HG03575 (cell line): ENCODE data around the gene IQSEC2.

Experiments used
- ATAC-seq: cut with Tn5 transposase; IDR thresholded peaks from one replicate; pipeline ENCODE4 v1.9.1; 2021; ENCODE audit not compliant: unreplicated experiment, insufficient number of reproducible peaks, low FRiP score; ENCODE audit errors: extremely low read depth

The IQSEC2 gene

DNA sequence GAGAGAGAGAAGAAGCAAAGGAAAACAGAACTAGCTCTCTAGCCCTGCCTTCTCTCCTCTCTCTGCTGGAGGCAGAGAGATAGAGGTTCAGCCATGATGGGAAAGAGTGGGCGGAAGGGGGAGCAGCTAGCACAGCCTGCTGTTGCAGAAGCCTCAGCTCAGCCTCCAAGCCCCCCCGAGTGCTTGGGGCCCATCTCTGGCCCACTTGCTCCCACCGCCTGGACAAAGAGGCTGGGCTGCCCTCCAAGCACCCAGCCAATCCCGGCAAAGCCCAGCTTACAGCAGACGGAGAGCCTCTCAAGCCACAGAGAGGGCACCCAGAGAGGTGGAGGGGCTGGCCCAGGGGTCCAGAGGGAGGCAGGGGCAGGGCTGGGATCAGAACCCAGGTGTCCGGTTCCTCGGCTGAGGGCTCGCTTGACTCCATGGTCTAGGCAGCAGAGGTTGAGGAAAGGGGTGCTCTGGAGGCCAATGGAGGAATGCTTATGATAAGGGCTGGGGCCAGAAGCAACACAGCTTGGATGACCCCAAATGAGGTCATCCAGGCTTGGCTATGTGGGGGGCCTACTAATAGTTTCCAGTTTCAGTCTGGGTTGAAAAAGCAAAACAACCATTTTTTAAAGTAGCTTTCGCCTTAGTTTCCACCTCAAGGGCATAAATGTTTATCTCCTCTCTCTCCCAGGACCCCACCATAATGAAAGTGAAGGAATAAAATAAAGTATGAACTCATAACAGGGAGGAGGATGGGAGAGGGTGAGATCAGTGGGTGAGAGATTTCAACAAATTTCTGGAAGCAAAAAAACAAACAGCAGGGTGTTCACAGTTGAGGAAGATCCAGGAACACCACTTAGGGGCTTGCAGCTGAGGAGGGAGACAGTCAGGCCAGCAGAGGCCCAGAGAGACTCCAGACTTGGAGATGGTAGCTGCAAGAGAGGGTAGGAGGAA is 24.9 kb upstream of the IQSEC2 start:
- ATAC-seq = no peak

DNA sequence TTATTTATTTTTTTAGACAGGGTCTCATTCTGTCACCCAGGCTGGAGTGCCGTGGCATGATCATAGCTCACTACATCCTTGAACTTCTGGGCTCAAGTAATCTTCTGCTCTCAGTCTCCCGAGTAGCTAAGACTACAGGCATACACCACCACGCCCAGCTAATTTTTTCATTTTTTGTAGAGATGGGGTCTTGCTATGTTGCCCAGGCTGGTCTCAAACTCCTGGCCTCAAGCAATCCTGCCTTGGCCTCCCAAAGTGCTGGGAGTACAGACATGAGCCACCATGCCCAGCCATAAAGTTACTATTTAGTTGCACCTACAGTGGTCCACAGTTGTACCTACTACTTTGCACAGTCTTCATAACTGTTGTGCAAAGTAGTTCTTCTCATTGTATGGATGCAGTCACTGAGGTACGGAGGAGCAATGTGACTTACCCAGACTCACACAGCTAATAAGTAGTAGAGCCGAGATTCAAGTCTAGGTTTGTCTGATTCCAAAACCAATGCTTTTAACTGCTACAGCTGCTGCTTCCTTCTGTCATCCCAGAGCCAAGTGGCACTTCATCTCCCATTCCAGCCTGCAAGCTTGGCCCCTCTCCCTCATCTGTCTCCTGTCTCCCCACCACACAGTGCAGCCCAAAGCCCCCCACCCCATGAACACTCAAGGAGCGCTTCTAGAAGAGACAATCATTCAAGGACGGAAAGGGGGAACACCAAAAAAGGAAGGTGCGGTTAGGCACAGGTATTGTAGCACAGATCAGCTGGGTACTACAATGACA is 24.0 kb upstream of the IQSEC2 start:
- no peak for ATAC-seq

DNA sequence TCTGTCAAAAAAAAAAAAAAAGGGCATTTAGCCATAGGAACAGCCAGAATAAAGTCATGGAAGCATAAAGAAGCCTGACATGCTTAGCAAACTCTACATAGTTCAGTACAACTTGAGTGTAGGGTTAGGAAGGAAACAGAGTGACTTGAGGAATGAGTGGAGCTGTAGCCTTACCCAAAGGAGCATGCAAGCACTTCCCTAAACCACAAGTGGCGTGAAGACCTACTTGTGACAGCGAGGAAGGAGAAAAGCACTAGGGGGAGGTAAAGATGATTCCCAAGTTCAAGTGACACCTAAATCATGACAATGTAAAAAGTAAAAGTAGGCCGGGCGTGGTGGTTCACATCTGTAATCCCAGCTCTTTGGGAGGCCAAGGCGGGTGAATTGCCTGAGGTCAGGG is 21.8 kb upstream of the IQSEC2 start:
- ATAC-seq = no peak

DNA sequence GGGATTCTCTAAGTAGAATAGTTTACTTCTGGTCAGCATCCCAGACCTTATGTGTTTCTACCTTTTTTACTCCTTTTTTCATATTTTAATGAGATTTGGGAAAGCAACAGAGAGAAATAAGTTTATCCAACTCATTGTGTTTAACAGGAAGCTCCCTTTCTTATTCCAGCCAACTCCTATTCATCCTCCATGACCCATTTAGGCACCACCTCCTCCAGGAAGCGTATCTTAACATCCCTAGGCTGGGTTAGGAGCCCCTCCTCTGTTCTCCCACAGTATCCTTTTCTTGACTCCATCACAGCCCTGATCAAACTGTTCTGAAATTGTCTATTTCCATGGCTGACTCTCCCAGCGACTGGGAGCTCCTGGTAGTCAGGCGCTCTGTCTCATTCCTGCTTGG is 18.8 kb upstream of the IQSEC2 start:
- no peak for ATAC-seq

DNA sequence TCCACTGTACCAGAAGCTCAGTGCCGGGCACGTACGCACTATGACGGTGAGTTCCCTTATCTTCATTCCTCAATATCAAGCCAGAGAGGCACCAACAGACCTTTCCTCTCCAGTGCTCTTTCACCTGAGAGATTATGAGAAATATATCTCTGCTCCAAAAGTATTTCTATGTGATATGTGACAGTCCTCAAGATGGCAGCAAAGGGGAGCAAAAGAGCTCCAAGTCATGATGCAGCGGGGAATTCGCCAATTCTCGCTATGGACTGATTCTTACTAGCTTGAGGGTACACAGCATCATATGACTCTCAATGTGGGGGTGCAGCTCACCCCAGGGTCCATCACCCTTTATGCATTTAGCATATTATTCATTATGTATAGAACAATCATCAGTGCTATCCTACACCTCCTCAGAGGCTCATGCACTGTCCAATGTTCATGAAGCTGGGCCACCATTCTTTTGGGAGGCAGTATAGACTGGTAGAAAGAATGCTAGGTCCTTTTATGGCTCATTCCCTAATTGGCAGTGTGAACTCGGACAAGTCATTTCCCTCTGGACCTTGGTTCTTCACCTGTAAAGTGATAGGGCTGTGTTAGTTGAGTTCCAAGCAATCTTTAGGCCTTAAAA is 12.8 kb upstream of the IQSEC2 start:
- ATAC-seq = no peak

DNA sequence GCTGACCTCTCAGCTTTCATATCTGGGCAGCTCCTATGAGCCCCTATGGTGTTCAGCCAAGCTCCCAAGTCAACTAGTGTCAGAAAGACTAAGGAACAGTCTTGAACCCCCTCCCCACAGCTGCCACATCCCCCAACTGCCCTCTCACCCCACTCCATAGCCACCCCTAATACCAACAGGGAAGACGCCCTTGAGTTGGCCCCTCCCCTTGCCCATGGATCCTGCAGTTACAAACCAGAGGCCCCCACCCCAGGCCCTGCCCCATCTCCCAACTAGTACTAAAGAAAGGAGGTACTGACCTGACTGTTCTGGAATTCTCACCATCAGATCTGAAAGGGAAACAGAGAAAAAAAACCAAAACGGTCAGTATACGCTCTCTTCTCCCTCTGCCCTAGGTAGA is 10.2 kb upstream of the IQSEC2 start:
- ATAC-seq = no peak

DNA sequence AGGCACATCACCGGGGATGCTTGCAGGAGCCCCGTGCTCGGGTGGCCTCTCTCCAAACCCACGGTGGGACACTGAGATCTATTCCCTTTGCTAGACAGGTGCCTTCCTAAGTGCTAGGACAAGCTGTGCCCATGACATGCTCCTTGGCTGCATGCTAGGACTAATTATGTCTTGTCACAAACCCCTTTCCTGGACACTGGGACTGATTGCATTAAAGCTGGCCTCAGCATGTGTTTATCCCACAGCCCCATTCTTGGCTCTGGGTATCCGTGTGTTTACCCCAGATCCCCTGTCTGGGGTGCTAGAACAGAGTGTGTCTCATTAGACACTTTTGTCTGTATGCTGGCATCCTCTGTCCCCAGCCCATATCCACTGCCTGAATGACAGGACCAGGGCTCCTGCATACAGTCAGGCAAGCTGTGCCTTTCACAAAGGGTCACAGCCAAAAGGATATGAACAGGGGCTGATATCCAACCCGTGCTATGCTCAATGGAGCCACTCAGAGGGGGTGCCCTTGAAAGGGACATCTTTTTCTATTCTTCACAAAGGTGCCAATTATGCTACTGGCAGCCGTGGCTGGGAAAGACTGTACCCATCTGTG is 9.2 kb upstream of the IQSEC2 start:
- no peak for ATAC-seq

DNA sequence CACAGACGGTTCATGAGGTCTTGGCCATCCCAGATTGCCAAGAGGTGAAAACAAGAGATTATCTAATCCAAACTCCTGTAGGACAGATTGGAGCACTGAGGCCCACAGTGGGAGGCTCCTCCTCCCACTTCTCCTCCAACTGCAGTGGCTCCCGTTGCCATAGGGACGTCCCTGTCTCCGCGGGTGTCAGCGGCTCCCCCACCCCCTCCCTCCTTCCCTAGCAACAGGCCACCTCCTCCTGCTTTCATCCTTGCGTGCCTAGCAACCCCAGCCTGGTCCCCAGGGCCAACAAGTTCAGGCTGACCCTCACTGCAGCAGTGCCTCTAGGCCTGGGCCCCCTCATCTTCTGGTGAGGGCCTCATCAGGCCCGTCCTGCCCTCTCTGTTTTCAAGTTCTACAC is 6.8 kb upstream of the IQSEC2 start:
- ATAC-seq = no peak

DNA sequence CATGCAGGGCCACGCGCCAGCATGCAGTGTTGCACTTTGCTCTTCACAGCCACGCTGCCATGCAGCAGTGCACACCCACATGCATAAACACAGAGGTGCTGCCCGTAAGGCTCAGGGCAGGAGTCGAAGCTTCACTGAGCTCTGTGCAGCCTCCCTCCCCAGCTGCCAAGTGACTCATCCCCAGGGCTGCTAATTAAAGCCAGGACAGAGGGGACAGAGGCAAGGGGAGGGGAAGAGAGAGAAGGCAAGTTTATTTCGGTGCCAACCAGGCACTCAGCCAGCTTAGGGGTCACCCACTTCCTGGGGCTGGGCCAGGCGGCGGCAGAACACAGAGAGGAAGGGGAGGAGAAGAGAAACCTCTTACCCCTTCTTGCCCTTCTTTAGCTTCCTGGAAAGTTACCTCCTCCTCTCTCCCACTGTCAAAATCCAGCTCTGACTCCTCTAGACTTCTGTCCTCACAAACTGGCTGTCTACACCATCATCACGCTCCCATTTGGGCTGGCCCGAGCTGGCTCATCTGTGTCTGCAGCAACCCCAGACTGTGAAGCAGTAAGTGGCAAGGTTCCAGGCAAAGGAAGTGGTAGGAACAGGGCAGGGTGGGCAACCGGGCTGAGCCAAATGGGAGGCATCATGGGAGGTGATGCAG is 6.2 kb upstream of the IQSEC2 start:
- no peak for ATAC-seq

DNA sequence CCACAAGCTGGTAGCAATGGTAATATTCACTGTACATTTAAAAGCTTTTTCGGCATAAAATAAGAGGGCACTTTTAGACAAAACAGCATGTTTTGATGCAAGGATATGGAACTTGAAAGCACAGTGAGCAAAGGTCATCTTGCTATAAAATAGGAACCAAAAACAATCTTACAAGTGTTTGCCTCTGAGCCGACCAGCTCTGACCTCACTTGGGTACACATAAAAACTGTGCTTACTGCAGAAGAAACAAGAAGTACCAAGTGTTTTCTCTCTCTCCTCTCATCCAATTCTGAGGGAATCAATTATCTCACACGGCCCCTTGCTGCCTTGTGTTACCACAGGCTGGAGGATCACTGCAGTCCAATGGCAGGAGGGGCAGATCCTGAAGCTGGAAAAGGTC is 4.8 kb upstream of the IQSEC2 start:
- no peak for ATAC-seq

DNA sequence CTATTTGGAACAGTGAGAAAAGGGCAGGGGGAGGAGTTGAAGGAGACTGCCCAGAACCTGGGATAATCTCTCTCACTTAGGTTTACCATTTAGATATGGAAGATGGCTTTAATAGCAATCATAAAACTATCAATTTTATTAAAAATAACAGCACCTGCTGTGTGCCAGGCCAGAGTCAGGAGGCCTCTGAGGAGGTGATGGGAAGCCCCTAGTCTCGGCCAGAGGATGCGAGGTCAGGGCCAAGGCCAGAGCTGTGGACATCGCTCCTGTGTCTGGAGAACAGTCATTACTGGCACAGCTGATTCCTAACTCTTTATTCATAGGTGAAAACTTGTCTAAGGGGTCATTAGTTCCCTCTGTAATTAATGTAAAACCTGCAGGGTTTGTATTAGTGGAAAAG is 4.2 kb upstream of the IQSEC2 start:
- ATAC-seq = no peak

DNA sequence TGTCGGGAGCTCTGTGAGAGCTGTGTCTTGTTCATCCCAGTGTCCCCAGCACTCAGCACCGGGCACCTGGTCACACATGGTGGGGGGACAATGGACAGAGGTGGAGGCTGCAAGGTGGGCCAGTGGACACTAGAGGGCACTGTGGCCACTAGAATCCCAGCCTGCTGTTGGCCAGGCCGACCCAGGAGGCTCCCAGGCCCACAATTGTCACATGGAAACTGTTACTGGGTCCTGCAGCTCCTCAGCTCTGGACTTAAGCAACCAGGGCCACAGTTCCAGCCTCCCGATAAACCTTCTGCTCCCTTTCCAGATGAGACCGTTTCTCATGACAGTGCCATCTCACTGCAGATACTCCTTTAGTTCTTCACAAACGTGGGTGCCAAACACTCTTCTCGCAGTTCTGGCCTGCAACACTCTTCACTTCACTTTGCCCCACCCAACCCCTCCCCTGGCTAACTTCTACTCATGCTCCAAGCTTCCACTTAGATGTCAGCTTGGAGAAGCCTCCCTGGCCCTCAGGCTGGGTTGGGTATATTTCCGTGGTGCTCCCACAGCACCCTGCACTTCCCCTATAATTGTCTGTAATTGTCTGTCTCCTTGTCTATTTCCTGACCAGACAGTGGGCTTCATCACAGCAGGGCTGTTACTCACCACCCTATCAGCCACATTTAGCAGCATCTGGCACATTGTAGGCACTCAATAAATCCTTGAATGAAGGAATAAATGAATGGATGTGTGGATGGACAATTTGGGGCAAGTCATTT is 3.5 kb upstream of the IQSEC2 start:
- ATAC-seq = no peak

DNA sequence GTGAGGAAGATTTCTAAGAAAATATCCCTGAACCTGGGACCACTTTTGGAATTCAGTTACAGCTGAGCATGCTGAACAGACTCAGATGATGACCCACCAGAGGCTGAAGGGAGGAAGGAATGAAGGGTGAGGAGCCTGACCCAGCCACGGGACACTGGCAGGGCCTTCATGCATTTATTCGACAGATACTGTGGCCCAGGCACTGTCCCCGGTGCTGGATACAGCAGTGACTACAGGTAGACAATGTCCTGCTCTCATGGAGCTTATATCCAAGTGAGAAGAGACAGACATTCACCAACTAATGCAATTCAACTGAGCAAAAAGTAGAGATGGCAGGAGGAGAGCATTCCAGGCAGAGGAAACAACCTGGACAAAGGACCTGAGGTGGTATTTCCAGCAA is 2.2 kb upstream of the IQSEC2 start:
- no peak for ATAC-seq

DNA sequence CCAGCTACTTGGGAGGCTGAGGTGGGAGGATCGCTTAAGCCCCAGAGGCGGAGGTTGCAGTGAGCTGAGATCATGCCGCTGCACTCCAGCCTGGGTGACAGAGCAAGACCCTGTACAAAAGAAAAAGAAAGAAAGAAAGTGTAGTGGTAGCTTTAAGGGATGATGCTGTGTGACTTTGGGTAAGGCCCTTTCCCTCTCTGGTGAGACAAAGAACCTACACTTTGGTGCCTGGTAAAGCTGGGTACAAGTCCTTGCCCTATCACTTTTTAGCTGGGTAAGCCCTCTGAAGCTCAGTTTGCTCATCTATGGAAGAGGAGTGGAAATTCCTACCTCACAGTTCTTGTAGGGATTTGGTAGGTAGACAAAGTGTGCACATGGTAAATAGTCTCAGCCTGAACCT is 1.7 kb upstream of the IQSEC2 start:
- ATAC-seq = no peak

DNA sequence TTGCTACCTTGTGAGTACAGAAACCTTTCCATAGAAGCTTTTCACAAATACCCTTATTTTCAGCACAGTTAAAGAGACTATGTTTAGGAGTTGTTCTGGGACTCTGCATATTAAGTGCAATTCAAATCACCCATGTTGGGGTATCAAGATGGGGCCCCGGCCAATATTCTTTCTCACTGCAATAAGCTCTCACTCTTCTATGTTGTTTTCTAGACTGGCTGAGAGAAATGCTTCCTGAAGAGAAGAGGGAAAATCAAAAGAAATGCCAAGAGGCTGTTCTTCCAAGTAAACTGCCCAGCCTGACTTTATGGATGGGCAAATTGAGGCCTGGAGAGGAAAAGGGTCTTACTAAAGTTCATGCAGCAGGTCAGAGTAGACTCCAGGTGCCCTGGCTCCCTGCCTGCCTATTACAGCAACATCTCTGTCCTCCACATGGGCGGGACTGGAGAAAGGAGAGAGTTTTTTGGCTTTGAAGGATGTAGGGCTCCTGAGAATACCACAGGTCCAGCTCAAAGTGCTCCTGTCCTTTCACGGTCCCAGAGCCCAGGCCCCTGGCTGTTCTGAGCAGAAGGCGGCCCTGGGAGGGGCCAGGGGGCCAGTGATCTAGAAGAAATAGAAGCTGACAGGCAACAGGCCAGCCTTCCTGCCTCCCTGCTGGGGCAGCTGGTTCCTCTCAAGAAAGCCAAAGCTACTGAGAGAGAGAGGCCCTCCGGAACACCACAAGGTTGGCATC is 745 bp upstream of the IQSEC2 start:
- ATAC-seq = no peak

DNA sequence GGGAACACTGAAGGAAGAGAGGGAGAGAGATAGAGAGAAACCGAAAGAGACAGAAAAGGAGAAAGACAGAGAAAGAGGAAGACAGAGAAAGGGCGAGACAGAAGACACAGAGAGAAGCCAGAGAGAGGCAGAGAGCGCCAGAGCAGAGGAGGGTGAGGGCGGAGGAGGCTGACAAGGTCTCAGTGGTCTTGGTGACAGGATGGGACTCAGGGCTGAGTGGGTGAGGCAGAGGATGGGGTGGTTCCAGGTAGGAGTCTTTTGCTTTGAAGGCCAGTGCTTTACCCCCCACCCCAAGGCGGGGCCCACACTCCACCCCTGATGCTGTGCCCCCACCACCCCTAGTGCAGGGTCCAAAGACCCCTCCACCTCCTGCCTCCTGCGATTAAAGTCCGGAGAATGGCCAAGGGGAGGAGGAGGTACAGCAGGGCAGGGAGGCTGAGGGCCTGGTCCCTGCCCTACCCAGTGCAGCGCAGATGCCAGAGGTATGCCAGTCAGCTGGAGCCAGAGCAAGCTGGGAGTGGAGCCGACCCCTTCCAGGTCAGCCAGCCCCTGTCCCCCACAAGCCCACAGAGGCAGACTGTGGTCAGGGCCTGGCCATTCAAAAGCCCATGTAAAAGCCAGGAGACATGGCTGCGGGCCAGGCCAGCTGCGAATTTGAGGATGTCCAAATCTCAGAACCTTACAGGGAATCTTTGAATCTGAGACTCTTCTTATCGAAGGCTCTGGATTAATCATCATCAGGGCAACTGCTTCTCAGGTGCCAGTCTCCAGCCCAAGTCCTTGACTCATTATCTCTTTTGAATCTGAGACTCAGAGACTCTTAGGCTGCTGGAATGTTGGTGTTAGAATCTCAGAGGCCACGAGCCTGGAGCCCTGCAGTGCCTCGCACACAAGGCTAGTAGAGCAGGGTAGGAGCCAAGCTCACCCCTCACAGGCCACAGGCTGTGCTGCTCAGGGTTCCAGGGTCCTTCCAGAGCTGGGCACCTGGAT is 758 bp downstream of the IQSEC2 start:
- no peak for ATAC-seq
